SHP77 treated with DMSO at 0.1 percent for 48 hours (cell line): Measurements from ENCODE around the gene EFCAB11.

Experiments
- DNase-seq: peaks from one replicate; lab custom pipeline; 2025; lab: John Stamatoyannopoulos, UW

The EFCAB11 gene

GRCh38 chr14:89866458-89866857 lies 88.1 kb downstream of the EFCAB11 start:
- DNase-seq: no peak

DNA sequence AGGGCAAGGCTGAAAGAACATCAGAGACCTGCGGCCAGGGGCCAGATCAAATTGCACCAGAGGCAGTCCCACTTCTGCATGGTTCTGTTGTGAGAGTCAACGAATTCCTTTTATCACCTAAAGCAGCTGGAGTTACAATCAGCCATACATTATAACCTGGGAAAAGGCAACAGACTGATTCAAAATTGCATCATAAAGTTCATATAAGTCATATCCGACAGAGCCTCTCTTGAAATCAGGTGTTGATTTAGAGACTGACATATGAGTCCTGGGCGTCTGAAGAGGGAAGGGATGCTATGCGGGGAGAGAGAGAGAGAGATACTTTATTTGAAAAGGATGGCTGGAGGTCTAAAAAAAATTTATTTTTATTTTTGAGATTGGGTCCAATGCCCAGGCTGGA lies 89.4 kb downstream of the EFCAB11 start:
- DNase-seq: no peak

GRCh38 chr14:89862856-89863255 lies 91.7 kb downstream of the EFCAB11 start:
- no peak for DNase-seq

- DNase-seq: no peak
Observed at GRCh38 chr14:89861630-89862029, 92.9 kb downstream of the EFCAB11 start.

DNA sequence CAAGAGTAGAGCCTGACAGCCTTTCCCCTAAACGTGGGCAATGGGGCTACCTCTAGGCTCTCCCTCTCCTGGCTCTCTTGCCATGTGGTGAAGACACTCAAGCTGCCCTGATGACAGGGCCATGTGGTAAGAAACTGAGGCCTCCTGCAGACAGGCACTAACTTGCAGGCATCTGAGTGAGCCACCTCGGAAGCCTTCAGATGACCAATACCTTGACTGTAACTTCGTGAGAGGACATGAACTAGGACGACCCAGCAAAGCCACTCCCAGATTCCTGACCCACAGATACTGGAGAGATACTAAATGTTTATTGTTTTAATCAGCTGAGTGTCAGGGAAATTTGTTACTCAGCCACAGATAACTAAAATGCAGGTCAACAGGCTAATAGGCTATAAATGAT lies 96.4 kb downstream of the EFCAB11 start:
- no peak for DNase-seq

DNA sequence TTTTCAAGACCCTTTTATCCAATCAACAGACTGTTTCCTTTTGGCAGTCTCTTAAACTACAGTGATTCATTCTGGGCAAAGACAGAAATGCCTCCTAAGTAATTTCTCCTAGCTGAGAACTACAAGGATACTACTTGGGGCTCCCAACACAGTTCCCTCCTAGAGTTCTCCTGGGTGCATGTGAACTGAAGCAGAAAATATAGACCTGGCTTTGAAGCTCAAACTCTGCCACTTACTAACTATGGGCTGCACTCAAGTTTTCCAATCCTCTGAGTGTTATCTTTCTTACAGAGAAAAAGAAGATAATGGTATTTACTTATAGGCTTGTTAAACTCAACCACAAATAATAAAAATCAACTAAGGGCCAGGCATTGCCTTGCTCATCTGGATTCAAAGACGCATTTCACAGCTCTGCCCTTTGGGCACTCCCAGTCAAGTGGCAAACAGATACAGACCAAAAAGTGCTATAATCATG lies 97.6 kb downstream of the EFCAB11 start:
- DNase-seq: no peak

DNA sequence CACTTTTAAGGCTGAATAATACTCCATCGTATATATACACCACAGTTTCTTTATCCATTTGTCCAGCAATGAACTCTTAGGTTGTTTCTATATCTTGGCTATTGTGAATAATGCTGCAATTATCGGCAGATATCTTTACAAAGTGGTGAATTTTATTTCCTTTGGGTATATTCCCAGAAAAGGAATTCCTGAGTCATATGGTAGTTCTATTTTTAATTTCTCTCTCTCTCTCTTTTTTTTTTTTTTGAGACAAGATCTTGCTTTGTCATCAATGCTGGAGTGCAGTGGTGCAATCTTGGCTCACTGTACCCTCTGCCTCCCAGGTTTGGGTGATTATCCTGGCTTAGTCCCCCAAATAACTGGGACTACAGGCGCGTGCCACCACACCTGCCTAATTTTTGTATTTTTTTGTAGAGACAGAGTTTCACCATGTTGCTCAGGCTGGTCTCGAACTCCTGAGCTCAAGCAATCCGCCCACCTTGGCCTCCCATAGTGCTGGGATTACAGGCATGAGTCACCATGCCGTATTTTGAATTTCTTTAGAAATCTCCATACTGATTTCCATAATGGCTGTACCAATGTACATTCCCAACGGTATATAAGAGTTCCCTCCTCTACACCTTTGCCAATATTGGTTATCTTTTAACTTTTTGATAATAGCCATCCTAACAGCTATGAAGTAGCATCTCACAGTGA lies 98.4 kb downstream of the EFCAB11 start:
- no peak for DNase-seq

- DNase-seq: no peak
Observed at GRCh38 chr14:89853936-89854693, 100.4 kb downstream of the EFCAB11 start.

GRCh38 chr14:89851106-89851505 lies 103.4 kb downstream of the EFCAB11 start:
- DNase-seq: peak; percentile 60

GRCh38 chr14:89849931-89850330 lies 104.6 kb downstream of the EFCAB11 start:
- DNase-seq: no peak

- no peak for DNase-seq
Observed at GRCh38 chr14:89848165-89848564, 106.4 kb downstream of the EFCAB11 start.

DNA sequence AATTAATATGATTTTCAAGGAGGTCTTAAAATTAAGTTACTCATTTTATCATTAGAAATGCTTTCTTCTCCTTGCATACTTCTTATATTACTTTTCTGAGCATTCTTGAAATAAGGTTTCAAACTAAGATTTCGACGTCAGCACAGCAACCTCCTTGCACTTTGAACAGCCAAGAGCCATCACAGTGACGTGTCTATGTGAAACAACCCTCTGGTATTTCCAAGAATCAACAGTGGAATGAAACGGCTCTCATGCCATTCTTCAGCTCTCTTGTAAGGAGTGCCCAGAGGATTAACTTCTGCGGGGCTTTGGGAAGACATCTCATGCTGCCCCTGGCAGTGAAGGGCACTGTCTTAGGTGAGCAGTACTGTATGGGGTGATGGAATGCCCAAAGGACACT lies 109.2 kb downstream of the EFCAB11 start:
- no peak for DNase-seq

GRCh38 chr14:89844508-89844907 lies 110.0 kb downstream of the EFCAB11 start:
- DNase-seq: no peak

DNA sequence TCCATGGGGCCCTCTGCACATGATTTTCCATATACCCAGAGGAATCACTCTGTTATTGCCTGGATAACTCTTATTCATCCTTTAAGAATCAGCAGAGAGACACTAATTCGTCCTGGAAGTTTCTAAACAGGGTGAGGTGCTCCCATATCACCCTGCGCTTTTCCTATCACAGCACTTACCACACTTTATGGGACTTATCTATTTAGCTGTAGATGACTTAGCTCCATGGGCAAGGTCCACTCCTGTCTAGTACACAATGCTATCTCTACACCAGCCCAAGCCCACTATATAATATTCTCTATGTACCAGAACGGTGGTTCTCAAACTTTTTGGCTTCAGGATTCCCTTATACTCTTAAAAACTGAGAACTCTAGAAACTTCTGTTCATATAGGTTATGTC lies 111.7 kb downstream of the EFCAB11 start:
- no peak for DNase-seq

DNA sequence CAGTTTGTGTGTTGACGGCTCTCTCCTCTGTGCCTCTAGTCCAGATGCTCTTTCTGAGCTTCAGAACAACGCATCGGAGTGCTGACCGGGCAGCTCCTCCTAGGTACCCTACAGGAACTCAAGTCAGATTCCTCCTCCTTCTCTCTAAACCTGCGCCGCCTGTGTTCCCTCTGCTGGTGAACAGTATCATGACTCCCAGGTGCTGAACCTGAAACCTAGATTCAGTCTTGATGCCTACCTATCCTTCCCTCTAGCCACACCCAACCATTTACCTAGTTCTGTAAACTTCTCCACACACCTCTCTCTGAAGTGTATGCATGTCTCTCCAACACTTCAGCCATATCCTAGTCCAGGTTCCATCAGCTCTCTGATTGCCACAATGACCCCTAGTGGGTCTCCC lies 112.7 kb downstream of the EFCAB11 start:
- DNase-seq: no peak

- DNase-seq: no peak
Observed at GRCh38 chr14:89836830-89837469, 117.6 kb downstream of the EFCAB11 start.

GRCh38 chr14:89833661-89834060 lies 120.9 kb downstream of the EFCAB11 start:
- DNase-seq: no peak

- no peak for DNase-seq
Observed at GRCh38 chr14:89833120-89833532, 121.4 kb downstream of the EFCAB11 start.

DNA sequence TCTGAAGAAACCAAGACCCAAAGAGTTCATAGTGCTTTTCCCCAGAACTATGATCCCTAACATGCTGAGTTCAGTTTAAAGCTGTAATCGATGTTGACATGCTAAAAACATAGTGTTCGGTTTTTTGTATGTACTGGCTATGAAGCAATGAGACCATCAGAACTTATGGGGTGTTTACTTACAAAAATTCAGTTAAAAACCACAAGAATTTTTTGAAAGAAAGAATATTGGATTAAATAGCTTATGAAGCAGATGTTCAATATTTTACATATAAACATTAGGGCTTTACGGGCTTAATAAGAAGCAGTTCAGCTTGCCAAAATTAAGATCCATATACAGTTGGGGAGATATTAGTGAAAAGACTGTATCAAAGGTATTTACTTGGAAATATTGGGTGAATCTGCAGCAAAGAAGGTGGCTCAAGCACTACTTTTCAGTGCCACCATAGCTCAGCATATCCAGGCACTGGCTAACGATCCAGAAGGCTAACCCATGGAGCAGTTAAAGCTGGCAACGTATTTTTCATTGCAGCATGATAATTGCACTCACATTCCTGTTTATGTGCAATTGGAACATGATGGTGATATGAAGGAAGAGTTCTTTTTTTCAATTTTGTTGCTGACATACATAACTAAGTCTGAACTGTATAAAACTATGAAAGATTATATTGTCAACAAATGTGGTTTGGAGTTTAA lies 125.9 kb downstream of the EFCAB11 start:
- no peak for DNase-seq

DNA sequence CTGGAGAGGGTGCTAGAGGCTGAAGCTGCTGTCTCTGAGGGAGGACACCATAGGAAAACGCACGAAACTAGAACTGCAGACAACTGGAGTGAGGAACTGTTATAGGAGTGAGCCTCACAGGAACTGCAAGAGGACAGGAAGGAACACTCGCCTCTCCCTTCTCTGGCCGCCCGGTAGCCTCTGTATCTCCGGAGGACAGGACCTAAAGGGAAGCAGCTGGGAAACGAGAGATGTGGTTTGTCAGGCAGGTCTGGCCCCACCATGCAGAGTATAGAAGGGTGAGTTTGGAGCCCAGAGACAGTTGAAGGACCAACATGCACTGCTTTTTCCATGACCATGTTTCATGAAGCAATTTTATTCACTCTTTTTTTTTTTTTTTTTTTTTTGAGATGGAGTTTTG lies 127.3 kb downstream of the EFCAB11 start:
- no peak for DNase-seq

DNA sequence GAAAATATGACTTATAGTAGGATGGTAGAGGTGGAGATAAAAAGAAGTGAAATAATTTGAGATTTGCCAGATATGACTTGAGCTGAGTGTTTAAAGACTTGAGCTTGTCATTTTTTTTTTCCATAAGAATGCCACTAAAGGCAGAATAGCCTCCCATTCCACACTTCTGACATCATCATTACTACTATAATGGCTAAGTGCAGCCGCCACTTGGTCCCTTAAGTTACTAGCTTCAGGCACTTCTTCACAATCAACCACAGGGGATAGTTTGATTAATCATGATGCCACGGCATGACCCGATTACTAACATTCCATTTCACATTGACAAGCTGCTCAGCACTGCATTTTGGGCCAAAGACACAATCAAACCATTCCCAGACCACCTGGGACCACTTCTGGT lies 127.9 kb downstream of the EFCAB11 start:
- no peak for DNase-seq

DNA sequence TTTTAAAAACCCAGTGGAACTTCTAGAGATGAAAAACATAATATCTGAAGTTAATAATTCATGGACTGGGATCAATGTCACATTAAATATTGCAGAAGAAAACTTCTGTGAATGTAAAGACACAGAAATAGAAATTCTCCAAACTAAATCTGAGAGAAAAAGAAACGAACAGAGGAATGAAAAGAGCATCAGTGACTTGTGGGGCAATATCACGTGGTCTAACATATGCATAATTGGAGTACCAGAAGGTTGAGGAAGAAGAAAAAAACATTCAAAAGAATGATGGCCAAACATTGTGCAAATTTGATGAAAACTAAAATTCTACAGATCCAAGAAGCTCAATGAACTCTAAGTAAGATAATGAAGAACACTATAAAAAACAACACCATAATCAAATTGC lies 130.8 kb downstream of the EFCAB11 start:
- no peak for DNase-seq
